Adrenal gland (tissue), 12 donors: Measurements from ENCODE around the gene SMAD9. TPM values are rescaled to one million over a fixed set of nuclear protein-coding genes. Genes with fewer than 3 reads are reported as not detected.

Source experiments
- DNase-seq, 7 donors: peaks; one replicate each; pipeline ENCODE4 v3.0.0-alpha.2; 2019 to 2020
- H3K27ac ChIP-seq, 5 donors: fragments of 200-600 bp; sonication (generic) in 4 of 5; 1 replicate in 3 of 5; 2 replicates in 2 of 5; pipeline versions ENCODE4 v1.5.1 to v1.8.0; 2016 to 2020; ENCODE audit warnings: mild to moderate bottlenecking in 1 of 5
- H3K27me3 ChIP-seq: fragments of 200-600 bp; 2 replicates; pipeline ENCODE4 v1.8.0; 2021
- H3K36me3 ChIP-seq, 2 donors: fragments of 200-600 bp; replicated peaks in 1 of 2; 1 replicate in 1 of 2; 2 replicates in 1 of 2; pipeline versions ENCODE4 v1.5.1 to v1.8.0; 2018 to 2022
- H3K4me1 ChIP-seq, 2 donors: fragments of 200-600 bp; replicated peaks in 1 of 2; 1 replicate in 1 of 2; 2 replicates in 1 of 2; pipeline versions ENCODE4 v1.5.1 to v1.8.0; 2018 to 2021
- H3K4me3 ChIP-seq, 4 donors: fragments of 200-600 bp; sonication (generic) in 3 of 4; one replicate each; pipeline ENCODE4 v1.5.1; 2016 to 2018
- H3K9me3 ChIP-seq, 3 donors: fragments of 200-600 bp; sonication (generic) in 1 of 3; replicated peaks in 1 of 3; 1 replicate in 2 of 3; 2 replicates in 1 of 3; pipeline versions ENCODE4 v1.5.1 to v1.8.0; 2016 to 2021
- POLR2A ChIP-seq, 2 donors: fragments of 450-650 bp; IDR thresholded peaks; one replicate each; pipeline ENCODE4 v1.6.1; 2017; ENCODE audit warnings: antibody characterized with exemption in 2 of 2, mild to moderate bottlenecking in 2 of 2, moderate library complexity in 1 of 2
- WGBS, 4 donors: extraction: QIAGEN DNeasy Blood & Tissue Kit in 2 of 4; methylation state at CpG; one replicate each; pipeline versions ENCODE4 v1.1.5 to v1.1.7; 2013 to 2017; 5-methylcytosine and 5-hydroxymethylcytosine counted together
- intact Hi-C, 2 donors: fragments of 100-400 bp; cut with DNase I; formaldehyde crosslinking; loops; one replicate each; pipeline versions ENCODE4 v1.14.1 to v1.15.0; 2022 to 2023
- polyA plus RNA-seq, 3 donors: library from polyadenylated mRNA; stranded (reverse); fragments of 200-250 nt in 2 of 3; fragments of 350-450 nt in 1 of 3; fragmentation: Illumina TruSeq in 1 of 3; extraction: RNeasy Lipid Tissue Mini Kit (QIAGEN cat#74804) in 1 of 3; gene quantifications; one replicate each; pipeline ENCODE4 v1.2.3, GENCODE V29; 2013 to 2014
- total RNA-seq, 9 donors: library from RNA; depleted of rRNA in 4 of 9; stranded (reverse); fragments of >200 nt in 4 of 9; fragments of 120-200 nt in 1 of 9; fragmentation: NEBNext Ultra II Directional in 1 of 9; extraction: Animal tissue kit (Norgen Biotek cat#: 25700) in 1 of 9; gene quantifications; one replicate each; pipeline versions ENCODE4 v1.1.0 to v1.2.4, GENCODE V29; 2013 to 2023
- TF ChIP-seq, protein P1 (sequence below), 6 experiments: fragments of 450-650 bp in 4 of 6; fragments of 200-600 bp in 2 of 6; sonication (generic) in 1 of 6; IDR thresholded peaks; 1 replicate in 5 of 6; 2 replicates in 1 of 6; pipeline versions ENCODE4 v1.5.1 to v1.8.0; 2016 to 2021; ENCODE audit warnings: antibody characterized with exemption in 6 of 6, mild to moderate bottlenecking in 2 of 6, moderate library complexity in 1 of 6
- donor health status: healthy with polysubstance abuse.
- donor health status: Bipolar disorder and iron deficiency.
- donor health status: DM: yes; HTN: yes; CAD: no.
- donor health status: DM: no; HTN: no; CAD: no.
- donor health status: DM: no; HTN: no; CAD: no.
- donor health status: DM: yes; HTN: yes; CAD: no.

SMAD9 gene
- total and polyA plus RNA-seq, 12 donors, result 0.88 to 4.5 (median 3.1) TPM

DNA sequence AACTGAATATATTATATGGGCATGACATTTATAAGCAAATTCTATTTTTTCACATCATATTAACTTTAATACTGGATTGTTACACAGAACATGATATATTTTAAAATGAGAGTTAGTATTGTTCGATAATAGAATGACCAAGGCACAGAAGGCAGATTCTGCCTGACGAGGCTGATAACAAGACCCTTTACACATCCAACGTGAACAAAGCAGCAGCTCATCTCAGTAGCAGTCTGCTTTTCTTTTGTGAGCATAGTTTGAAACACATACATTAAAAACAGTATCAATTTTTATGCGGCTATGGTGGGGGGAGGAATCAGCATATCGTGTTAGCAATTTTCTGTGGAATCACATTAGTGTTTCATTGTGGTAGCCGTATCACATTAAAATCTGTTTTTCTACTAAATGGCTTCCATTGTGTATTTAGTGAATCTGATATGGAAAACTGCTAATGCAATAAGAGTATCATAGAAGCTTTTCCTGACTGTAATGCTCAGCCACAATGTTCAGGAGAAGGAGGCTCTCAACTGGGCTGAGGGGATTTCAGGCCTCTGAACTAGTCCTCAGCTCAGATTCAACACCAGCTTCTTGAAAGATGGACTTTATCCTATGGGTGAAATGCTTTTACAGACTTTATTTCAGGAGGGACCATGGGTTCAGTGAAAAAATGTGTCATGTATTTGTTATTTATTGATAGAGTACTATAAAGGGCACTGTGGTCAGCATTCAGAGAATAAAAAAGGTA, 4.0 kb downstream of the SMAD9 start:
- H3K9me3 ChIP-seq, result no peaks in the 10 kb centered on the region
- WGBS, 4 donors, result 81 to 89% (median 86%) methylated on average over 6 of the region's 6 CpGs
- H3K36me3 ChIP-seq, result no peaks in the 10 kb centered on the region
- DNase-seq, result no peak
- peaks cover 4 to 6% of the 10 kb centered on the region in 2 donors for H3K4me1 ChIP-seq
- H3K27me3 ChIP-seq, result no peaks in the 10 kb centered on the region
- H3K4me3 ChIP-seq, result no peak overlapping the region
- no peak overlapping the region for H3K27ac ChIP-seq
- intact Hi-C loops, result no loop called here
- no peak for TF ChIP-seq POLR2A (IDR thresholded peaks at IDR 0.05)
- TF ChIP-seq, protein P1, sequence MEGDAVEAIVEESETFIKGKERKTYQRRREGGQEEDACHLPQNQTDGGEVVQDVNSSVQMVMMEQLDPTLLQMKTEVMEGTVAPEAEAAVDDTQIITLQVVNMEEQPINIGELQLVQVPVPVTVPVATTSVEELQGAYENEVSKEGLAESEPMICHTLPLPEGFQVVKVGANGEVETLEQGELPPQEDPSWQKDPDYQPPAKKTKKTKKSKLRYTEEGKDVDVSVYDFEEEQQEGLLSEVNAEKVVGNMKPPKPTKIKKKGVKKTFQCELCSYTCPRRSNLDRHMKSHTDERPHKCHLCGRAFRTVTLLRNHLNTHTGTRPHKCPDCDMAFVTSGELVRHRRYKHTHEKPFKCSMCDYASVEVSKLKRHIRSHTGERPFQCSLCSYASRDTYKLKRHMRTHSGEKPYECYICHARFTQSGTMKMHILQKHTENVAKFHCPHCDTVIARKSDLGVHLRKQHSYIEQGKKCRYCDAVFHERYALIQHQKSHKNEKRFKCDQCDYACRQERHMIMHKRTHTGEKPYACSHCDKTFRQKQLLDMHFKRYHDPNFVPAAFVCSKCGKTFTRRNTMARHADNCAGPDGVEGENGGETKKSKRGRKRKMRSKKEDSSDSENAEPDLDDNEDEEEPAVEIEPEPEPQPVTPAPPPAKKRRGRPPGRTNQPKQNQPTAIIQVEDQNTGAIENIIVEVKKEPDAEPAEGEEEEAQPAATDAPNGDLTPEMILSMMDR (IDR thresholded peaks at IDR 0.05), result no peak

- no peaks in the 10 kb centered on the region for H3K9me3 ChIP-seq
- 68 to 72% (median 71%) methylated on average over 5 of the region's 5 CpGs for WGBS, 4 donors
- H3K4me3 ChIP-seq, result no peak overlapping the region
- H3K36me3 ChIP-seq, result no peaks in the 10 kb centered on the region
- H3K27ac ChIP-seq, result no peak overlapping the region
- TF ChIP-seq POLR2A (IDR thresholded peaks at IDR 0.05), result no peak
- TF ChIP-seq, protein P1 (IDR thresholded peaks at IDR 0.05), result no peak
- peaks cover 0 to 6% of the 10 kb centered on the region in 2 donors for H3K4me1 ChIP-seq
- DNase-seq, result no peak
- intact Hi-C loops, result no loop called here
- no peaks in the 10 kb centered on the region for H3K27me3 ChIP-seq
Observed at GRCh38 chr13:36915106-36915505, 4.9 kb downstream of the SMAD9 start.

DNA sequence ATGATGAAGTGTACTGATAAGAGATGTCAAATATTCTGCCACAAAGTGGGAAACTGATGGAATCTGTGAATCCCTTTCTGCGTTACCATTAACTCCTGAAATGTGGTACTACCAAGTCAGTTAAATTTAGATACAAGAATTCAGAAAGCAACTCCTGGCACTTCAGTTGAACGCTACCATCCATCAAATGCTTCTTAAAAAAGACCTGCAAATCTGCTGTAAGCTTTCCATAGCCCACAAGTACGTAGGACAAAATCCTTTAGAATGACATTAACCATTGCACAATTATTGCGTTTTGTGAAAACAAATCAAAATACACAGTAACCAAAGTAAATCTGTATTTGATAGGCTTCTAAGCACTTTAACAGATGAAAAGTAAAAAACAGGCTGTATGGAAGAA, 5.4 kb downstream of the SMAD9 start:
- WGBS, 4 donors, result 85 to 90% (median 86%) methylated on average over 4 of the region's 4 CpGs
- no peak for TF ChIP-seq POLR2A (IDR thresholded peaks at IDR 0.05)
- TF ChIP-seq, protein P1 (IDR thresholded peaks at IDR 0.05), result no peak
- peaks cover 0 to 6% of the 10 kb centered on the region in 2 donors for H3K4me1 ChIP-seq

GRCh38 chr13:36913463-36913862, 6.6 kb downstream of the SMAD9 start:
- DNase-seq, result no peak
- Histone ChIP-seq H3K36me3 (no peaks in the 10 kb centered on the region), H3K4me1 (no peaks in the 10 kb centered on the region), H3K9me3 (no peaks in the 10 kb centered on the region), H3K27me3 (no peaks in the 10 kb centered on the region), H3K27ac (no peak overlapping the region), H3K4me3 (no peak overlapping the region)
- TF ChIP-seq POLR2A (IDR thresholded peaks at IDR 0.05), result no peak
- TF ChIP-seq, protein P1 (IDR thresholded peaks at IDR 0.05), result no peak
- intact Hi-C loops, result no loop called here

More for the DNA sequence above, 5.4 kb downstream of the SMAD9 start:
- Histone ChIP-seq H3K36me3 (no peaks in the 10 kb centered on the region), H3K4me3 (no peak overlapping the region), H3K27me3 (no peaks in the 10 kb centered on the region), H3K27ac (no peak overlapping the region), H3K9me3 (no peaks in the 10 kb centered on the region)
- intact Hi-C loops, result no loop called here
- no peak for DNase-seq
